DOHH2 (cell line): Measurements from ENCODE around the gene UBE2D4.
"Not testable (repeated sequence)": the region's sequence is repeated elsewhere in the genome, so short reads cannot be mapped to it uniquely, and the experiment has no call there.

Experiments used
- H3F3A ChIP-seq: fragments of 200-600 bp; sonication (generic), shearing (Covaris generic); 2 replicates; pipeline ENCODE4 v1.6.0; 2016; ENCODE audit warnings: antibody characterized with exemption, mild to moderate bottlenecking; ENCODE audit not compliant: control insufficient read depth, insufficient read depth
- H3K27ac ChIP-seq: fragments of 200-600 bp; sonication (generic); 2 replicates; pipeline ENCODE4 v1.5.1; 2014; ENCODE audit warnings: low read depth, mild to moderate bottlenecking, low read length, moderate library complexity
- H3K27me3 ChIP-seq: fragments of 200-600 bp; sonication (generic); 2 replicates; pipeline ENCODE4 v1.6.1; 2014; ENCODE audit warnings: mild to moderate bottlenecking, low read length, mixed read lengths; ENCODE audit not compliant: control insufficient read depth
- H3K36me3 ChIP-seq: fragments of 200-600 bp; sonication (generic); 2 replicates; pipeline ENCODE4 v1.6.1; 2014; ENCODE audit warnings: mild to moderate bottlenecking, low read length, moderate library complexity, mixed read lengths; ENCODE audit not compliant: control insufficient read depth
- H3K4me1 ChIP-seq: fragments of 200-600 bp; sonication (generic); 2 replicates; pipeline ENCODE4 v1.6.1; 2014; ENCODE audit warnings: mild to moderate bottlenecking, low read length, mixed read lengths; ENCODE audit not compliant: control insufficient read depth
- H3K4me2 ChIP-seq: fragments of 200-600 bp; sonication (generic); 2 replicates; pipeline ENCODE4 v1.6.0; 2014; ENCODE audit warnings: mild to moderate bottlenecking, low read length, moderate library complexity
- H3K4me3 ChIP-seq: fragments of 200-600 bp; sonication (generic); 2 replicates; pipeline ENCODE4 v1.5.1; 2014; ENCODE audit warnings: mild to moderate bottlenecking, low read length, mixed read lengths
- H3K79me2 ChIP-seq: fragments of 200-600 bp; sonication (generic); 2 replicates; pipeline ENCODE4 v1.6.1; 2014; ENCODE audit warnings: mild to moderate bottlenecking, low read length, mixed read lengths; ENCODE audit not compliant: control insufficient read depth
- H3K9me2 ChIP-seq: fragments of 200-600 bp; sonication (generic); replicated peaks from 2 replicates; pipeline ENCODE4 v1.6.1; 2014; ENCODE audit warnings: mild to moderate bottlenecking, low read length, mixed read lengths; ENCODE audit not compliant: control insufficient read depth
- H3K9me3 ChIP-seq: fragments of 200-600 bp; sonication (generic); 2 replicates; pipeline ENCODE4 v1.6.1; 2014; ENCODE audit warnings: antibody characterized with exemption, low read length, mixed read lengths; ENCODE audit not compliant: control insufficient read depth, insufficient read depth
- H4K20me1 ChIP-seq: fragments of 200-600 bp; sonication (generic); 2 replicates; pipeline ENCODE4 v1.6.0; 2014; ENCODE audit warnings: low read depth, mild to moderate bottlenecking, antibody characterized with exemption, low read length, moderate library complexity; ENCODE audit not compliant: control insufficient read depth, insufficient read depth
- CTCF ChIP-seq: fragments of 200-600 bp; sonication (generic); IDR thresholded peaks from one replicate; pipeline ENCODE4 v1.5.1; 2014; ENCODE audit warnings: antibody characterized with exemption, mild to moderate bottlenecking, low read depth, low read length; ENCODE audit not compliant: poor library complexity, severe bottlenecking
- EZH2phosphoT487 ChIP-seq: fragments of 200-600 bp; sonication (generic); IDR thresholded peaks from 2 replicates; pipeline ENCODE4 v1.6.1; 2017; ENCODE audit warnings: borderline replicate concordance, mild to moderate bottlenecking, antibody characterized with exemption, low read length, moderate library complexity, mixed read lengths

Gene UBE2D4

GRCh38 chr7:43890468-43890867, 35.8 kb upstream of the UBE2D4 start:
- no peak overlapping the region for H3K4me3 ChIP-seq
- H3K9me2 ChIP-seq, result no peaks in the 10 kb centered on the region
- H4K20me1 ChIP-seq, result no peaks in the 10 kb centered on the region
- H3K4me1 ChIP-seq, result peaks cover 8% of the 10 kb centered on the region; the same call in 1 of the 2 replicates
- TF ChIP-seq CTCF (no peak), EZH2phosphoT487 (no peak)
- H3K36me3 ChIP-seq, result peaks cover 13% of the 10 kb centered on the region
- H3K4me2 ChIP-seq, result no peak overlapping the region
- no peaks in the 10 kb centered on the region for H3K9me3 ChIP-seq
- H3K79me2 ChIP-seq, result peaks cover 60% of the 10 kb centered on the region
- H3K27me3 ChIP-seq, result no peaks in the 10 kb centered on the region
- H3K27ac ChIP-seq, result no peak overlapping the region
- no peaks in the 10 kb centered on the region for H3F3A ChIP-seq

- Histone ChIP-seq H3F3A (no peaks in the 10 kb centered on the region), H3K9me3 (no peaks in the 10 kb centered on the region), H3K4me3 (no peak overlapping the region), H4K20me1 (no peaks in the 10 kb centered on the region), H3K79me2 (peaks cover 69% of the 10 kb centered on the region), H3K4me2 (no peak overlapping the region), H3K27me3 (no peaks in the 10 kb centered on the region), H3K27ac (no peak overlapping the region), H3K36me3 (peaks cover 9% of the 10 kb centered on the region), H3K9me2 (no peaks in the 10 kb centered on the region), H3K4me1 (peaks cover 6% of the 10 kb centered on the region; the same call in 1 of the 2 replicates)
- TF ChIP-seq CTCF (no peak), EZH2phosphoT487 (no peak)
Measured at GRCh38 chr7:43891069-43891955, 34.9 kb upstream of the UBE2D4 start.

- Histone ChIP-seq H3K27ac (no peak overlapping the region), H4K20me1 (no peaks in the 10 kb centered on the region), H3F3A (no peaks in the 10 kb centered on the region), H3K4me1 (no peaks in the 10 kb centered on the region), H3K27me3 (no peaks in the 10 kb centered on the region), H3K4me2 (no peak overlapping the region), H3K4me3 (no peak overlapping the region), H3K79me2 (peaks cover 75% of the 10 kb centered on the region), H3K9me2 (no peaks in the 10 kb centered on the region), H3K36me3 (peaks cover 4% of the 10 kb centered on the region; the same call in 1 of the 2 replicates), H3K9me3 (no peaks in the 10 kb centered on the region)
- no peak for TF ChIP-seq CTCF
- no peak for TF ChIP-seq EZH2phosphoT487
Measured at GRCh38 chr7:43895847-43896415, 30.3 kb upstream of the UBE2D4 start.

GRCh38 chr7:43898571-43898970, 27.7 kb upstream of the UBE2D4 start:
- peaks cover 76% of the 10 kb centered on the region for H3K79me2 ChIP-seq
- not testable (repeated sequence) for H3K27ac ChIP-seq

More at GRCh38 chr7:43898571-43898970, 27.7 kb upstream of the UBE2D4 start:
- H3K36me3 ChIP-seq, H3F3A ChIP-seq, H3K27me3 ChIP-seq, H4K20me1 ChIP-seq, H3K4me3 ChIP-seq, H3K9me3 ChIP-seq, H3K4me1 ChIP-seq, H3K4me2 ChIP-seq, H3K9me2 ChIP-seq: not testable (repeated sequence)
